Right forelimb (tissue), 1 donor: ENCODE results near the gene ARHGAP20.

Source experiments
- DNase-seq: peaks from one replicate; pipeline ENCODE4 v3.0.0-alpha.2; 2018

ARHGAP20 gene

DNA sequence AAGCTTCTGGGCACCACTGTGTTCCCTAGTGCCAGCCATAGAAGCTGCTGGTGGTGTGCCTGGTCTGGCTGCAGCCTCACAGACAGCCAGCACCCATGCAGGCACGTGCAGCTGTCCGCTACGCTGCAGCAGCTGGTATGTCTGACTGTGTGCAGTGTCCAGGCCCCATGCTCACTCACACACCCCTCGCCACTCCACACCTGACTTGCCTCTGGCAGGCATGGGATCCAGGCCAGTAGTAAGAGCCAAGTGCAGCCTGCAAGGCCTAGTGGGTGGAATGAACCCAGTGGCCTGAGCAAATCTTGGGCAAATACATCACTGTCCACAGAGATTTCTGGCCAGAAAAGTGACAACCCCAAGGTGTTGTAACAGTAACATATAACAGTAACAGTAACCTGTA is 111.9 kb downstream of the ARHGAP20 start:
- DNase-seq = no peak

DNA sequence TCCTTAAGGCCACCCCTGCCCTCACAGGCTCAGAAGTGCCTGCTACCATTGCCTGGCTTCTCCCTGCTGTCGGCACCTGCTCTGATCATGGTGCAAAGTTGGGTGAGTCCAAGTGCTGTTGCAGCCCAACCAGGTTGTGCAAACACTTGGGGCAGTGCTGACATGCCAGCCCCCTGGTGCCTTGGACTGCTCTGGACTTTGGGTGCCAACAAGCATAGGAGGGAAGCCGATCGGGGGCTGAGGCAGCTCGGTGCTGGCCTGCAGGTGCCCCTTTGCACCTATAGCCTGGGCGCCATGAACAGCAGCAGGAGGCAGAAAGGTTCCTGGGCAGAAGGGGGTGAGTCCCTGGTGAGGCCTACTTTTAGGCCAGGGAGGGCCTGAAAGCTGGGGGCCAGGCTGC is 113.0 kb downstream of the ARHGAP20 start:
- DNase-seq = no peak

DNA sequence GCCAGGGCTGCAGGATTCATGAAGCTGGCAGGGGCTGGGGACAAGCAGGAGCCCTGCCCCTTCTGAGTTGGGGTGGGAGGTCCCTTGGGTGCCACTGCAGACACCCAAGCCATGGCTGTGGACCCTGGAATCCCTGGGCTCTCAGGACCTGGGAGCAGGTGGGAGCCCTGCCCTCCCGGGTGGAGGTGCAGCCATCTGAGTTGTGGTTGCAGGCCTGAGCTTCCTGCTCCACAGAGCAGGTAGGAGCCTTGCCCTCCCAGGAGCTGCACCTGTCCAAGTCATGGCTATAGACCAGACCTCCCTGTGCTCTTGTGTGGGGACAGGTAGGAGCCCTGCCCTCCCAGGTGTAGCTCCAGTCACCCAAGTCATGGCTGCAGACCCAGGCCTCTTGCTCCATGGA is 113.5 kb downstream of the ARHGAP20 start:
- DNase-seq = no peak

DNA sequence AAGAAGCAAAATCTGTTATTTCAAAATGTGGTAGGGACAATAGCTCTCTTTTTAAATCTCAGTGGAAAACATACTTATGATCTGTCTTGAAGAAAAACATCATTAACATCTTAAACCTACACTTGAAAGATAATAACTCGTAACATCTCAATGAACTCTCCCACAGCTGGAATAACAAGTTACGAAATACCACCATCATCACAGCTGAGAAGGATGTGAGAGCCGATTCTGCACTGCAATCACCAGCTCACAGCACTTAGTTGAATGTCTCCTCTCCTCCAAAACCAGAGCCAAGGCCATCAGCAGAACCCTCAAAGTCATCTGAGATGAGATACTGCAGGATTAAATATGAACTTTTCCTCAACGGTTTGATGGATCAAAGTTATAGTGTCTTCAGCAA is 124.3 kb downstream of the ARHGAP20 start:
- DNase-seq = no peak

GRCh38 chr11:110587129-110587528 is 125.1 kb downstream of the ARHGAP20 start:
- DNase-seq = no peak

DNA sequence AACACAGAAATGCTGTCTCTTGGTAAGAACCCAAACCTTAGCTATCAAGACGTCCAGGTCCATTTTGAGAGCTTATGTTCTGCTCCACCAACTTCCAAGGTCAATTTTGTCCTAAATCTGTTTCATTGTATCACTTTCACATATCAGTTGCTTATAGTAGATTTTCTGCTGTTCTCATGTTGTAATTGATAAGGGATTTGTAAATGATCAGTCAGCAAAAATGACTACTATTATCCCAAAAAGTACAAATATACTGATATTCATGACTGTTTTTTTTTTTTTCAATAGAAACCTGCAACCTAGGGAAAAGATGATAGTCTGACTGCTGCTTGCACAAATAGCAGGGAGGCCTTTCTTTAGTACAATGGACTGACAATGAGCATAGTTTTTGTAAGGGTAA is 128.1 kb downstream of the ARHGAP20 start:
- DNase-seq = no peak

GRCh38 chr11:110582728-110583432 is 129.4 kb downstream of the ARHGAP20 start:
- DNase-seq = no peak

DNA sequence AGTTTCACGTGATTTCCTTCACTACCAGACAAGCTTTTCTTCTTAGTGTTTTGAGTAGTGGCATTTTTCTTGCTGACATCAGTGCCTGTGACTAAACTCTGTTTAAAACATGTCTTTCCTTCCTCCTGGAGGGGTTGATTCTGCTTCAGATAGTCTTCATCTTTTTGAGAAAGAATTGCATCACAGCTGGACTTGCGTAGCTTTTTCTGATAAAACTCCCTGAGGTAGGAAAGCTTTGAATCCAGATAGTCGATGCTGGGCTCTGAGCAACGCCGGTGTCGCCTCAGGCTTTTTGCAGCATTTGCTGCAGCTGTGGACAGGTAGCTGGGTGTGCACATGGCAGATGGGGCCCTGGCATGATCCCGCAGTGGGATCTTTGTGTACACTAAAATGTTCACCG is 131.7 kb downstream of the ARHGAP20 start:
- no peak for DNase-seq

GRCh38 chr11:110573411-110573810 is 138.8 kb downstream of the ARHGAP20 start:
- DNase-seq = no peak

GRCh38 chr11:110571081-110571720 is 141.0 kb downstream of the ARHGAP20 start:
- DNase-seq = no peak

DNA sequence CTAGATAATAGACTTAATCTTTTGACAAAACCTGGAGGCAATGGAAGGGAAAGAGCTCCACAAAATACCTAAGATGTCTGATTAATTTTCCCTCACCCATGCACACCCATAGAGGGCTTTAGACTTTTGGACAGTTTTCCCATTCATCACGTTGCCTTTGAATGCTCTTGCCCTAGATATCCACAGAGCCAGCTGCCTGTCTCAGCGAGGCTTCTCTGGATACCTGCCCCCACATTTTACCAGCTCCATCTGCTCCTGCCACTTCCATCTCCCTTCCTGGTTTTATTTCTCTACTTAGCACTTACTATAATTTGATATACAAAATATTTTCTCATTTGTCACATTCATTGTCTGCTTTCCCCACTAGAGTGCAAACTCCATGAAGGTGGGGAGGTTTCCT is 145.7 kb downstream of the ARHGAP20 start:
- no peak for DNase-seq

GRCh38 chr11:110565357-110566336 is 146.6 kb downstream of the ARHGAP20 start:
- peak; percentile 39 for DNase-seq

- DNase-seq = no peak
These were observed 147.4 kb downstream of the ARHGAP20 start for GRCh38 chr11:110564676-110565356.

GRCh38 chr11:110544779-110545178 is 167.5 kb downstream of the ARHGAP20 start:
- DNase-seq = no peak

DNA sequence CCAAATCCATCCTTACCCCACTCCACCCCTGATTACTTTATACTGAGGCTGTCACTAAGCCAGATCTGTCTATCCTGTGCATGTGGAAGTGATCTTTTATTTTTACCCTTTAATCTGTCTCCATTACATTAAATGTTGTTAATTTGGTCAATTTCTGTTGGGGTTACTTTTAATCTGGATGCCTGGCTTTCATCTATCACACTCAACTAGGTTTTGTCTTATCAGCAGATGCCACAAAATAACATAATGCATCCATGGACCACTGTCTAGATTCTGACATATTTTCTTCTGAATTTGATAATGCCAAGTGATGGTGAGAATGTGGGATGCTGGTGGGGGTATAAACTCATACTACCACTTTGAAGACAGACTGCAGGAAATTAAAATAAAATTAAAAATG is 174.1 kb downstream of the ARHGAP20 start:
- no peak for DNase-seq

DNA sequence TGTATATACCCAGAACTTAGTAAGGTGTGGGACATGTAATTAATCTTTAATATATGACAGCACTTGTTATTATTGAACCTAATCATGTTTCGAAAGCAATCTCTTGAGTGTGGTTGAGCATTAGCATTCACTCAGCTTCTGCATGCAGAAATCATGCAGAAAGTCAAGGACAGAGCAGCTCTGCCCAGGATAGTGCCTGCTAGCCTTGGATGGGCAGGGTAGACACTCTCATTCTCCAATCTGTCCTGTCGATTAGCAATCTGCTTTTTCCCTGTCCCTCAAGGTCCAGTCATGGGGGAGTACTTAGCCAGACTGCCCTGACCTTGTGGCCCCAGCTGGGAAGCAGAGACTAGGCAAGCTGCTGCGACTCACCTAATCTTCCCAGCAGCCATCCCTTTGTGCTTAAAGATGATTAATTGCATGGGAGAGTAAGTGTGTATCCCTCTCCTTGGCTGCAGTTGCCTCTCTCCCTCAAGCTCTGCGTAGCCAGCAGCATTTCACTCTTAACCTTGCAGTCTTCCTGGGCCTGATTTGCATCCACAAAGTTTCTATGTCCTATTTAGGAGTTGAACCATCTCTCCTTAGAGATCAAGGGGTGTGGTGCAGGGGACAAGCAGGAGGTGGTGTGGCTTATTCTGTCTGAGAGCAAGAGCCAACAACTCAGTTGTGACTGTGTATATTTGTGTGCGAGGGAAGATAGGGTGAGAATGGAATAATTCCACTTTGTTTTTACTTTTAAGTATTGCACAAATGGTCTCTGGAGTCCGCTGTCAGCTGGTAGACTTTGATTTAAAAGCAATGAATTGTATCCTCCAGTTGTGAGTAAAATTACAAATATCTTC is 181.1 kb downstream of the ARHGAP20 start:
- no peak for DNase-seq

DNA sequence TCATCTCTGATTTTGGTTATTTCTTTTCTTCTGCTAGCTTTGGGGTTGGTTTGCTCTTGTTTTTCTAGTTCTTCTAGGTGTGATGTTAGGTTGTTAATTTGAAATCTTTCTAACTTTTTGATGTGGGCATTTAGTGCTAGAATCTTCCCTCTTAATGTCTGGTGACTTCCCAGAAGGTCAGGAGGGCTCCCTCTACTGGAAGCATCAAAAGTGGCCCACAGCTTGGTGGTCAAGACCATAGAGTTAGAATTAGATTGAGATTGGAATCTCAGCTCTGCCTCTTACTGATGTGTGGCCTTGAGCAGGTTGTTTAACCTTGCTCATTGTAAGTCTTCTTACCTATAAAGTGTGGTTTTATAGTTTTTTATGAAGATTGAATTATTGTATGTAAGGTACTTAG is 183.2 kb downstream of the ARHGAP20 start:
- no peak for DNase-seq

GRCh38 chr11:110527146-110527545 is 185.1 kb downstream of the ARHGAP20 start:
- no peak for DNase-seq
